ENCODE results near the gene DCAF10.
A peak's percentile ranks its signal among the peaks of the same experiment; 100 is the strongest.

DCAF10 gene

DNA sequence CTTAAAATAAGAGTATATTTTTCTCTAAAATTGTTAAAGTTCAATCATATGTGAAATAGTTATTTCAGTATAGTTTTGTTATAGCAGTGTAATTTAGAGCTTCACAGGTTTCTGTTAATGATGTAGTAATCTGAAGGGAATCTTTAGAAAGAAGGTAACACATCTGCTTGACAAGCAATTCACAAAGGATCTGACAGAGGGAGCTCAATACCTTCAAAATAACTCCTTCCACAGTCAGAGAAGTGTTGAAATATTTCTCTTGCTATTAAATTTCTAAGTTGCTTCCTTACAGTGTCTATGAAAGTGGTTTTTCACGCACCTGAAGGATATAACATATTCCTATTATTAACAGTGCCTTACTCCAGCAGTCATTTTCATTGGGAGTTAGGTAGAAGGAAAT lies 58.4 kb downstream of the DCAF10 start:
- no peaks in the 10 kb centered on the region for H3K9me3 ChIP-seq
- H3K36me3 ChIP-seq, result peaks cover 84% of the 10 kb centered on the region

DNA sequence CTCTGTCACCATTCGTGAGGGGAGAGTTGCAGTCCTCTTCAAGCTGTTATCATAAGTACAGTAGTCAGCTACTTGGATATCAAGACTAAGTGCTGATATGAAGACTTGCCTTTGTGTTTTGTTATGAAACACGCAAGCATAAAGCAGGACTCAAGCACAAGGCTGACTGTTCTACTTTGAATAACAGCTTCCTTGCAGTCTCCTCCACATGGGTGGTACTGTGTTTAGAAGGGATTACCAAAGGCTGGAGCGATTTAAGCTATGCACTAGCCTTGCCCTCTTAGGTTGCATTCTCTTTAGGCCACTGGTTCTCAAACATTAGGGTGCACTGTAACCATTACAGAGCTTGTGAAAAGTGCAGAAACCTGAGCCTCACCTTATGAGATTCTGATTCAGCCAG lies 61.9 kb downstream of the DCAF10 start:
- Histone ChIP-seq H3K36me3 (peaks cover 82% of the 10 kb centered on the region), H3K27me3 (no peaks in the 10 kb centered on the region), H3K4me1 (ENCODE audit: control insufficient read depth in 1 of 2, insufficient read depth in 1 of 2, low read depth in 1 of 2, low read length in 1 of 2) (no peaks in the 10 kb centered on the region), H3K4me3 (ENCODE audit: low read depth in 1 of 2, low read length in 1 of 2) (no peak overlapping the region), H3K9me3 (no peaks in the 10 kb centered on the region), H3K27ac (no peak overlapping the region)
- TF ChIP-seq, protein P1, sequence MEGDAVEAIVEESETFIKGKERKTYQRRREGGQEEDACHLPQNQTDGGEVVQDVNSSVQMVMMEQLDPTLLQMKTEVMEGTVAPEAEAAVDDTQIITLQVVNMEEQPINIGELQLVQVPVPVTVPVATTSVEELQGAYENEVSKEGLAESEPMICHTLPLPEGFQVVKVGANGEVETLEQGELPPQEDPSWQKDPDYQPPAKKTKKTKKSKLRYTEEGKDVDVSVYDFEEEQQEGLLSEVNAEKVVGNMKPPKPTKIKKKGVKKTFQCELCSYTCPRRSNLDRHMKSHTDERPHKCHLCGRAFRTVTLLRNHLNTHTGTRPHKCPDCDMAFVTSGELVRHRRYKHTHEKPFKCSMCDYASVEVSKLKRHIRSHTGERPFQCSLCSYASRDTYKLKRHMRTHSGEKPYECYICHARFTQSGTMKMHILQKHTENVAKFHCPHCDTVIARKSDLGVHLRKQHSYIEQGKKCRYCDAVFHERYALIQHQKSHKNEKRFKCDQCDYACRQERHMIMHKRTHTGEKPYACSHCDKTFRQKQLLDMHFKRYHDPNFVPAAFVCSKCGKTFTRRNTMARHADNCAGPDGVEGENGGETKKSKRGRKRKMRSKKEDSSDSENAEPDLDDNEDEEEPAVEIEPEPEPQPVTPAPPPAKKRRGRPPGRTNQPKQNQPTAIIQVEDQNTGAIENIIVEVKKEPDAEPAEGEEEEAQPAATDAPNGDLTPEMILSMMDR (IDR thresholded peaks at IDR 0.05), result no peak

More for the DNA sequence above, 58.4 kb downstream of the DCAF10 start:
- TF ChIP-seq, protein P1 (IDR thresholded peaks at IDR 0.05), result no peak
- Histone ChIP-seq H3K27me3 (no peaks in the 10 kb centered on the region), H3K27ac (peak overlapping the region; percentile 17), H3K4me3 (ENCODE audit: low read depth in 1 of 2, low read length in 1 of 2) (no peak overlapping the region), H3K4me1 (ENCODE audit: control insufficient read depth in 1 of 2, insufficient read depth in 1 of 2, low read depth in 1 of 2, low read length in 1 of 2) (no peaks in the 10 kb centered on the region)

DNA sequence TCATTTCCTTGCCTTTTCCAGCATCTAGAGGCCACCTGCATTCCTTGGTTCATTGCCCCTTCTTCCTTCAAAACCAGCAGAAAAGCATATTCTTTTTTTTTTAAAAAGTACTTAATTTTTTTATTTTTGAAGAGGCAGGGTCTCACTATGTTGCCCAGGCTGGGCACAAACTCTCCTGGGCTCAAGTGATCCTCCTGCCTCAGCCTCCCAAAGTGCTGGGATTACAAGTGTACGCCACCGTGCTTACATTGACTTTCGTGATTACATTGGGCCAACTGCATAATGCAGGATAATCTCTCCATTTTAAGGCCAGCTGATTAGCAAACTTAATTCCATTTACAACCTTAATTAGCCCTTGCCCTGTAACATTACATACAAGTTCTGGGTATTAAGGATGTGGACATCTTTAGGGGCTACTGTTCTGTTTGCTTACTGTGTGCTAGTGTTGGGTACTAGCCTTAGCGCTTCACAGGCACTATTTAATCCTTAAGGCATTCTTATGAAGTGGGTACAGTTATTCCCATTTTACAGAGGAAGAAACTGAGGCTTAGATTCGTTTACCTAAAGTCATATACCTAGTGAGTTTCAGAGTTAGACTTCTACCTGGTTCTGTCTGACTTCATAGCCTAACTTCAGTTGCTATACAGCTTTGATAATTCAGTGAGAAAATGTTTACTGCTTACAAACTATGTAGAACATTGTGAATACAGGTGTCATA lies 69.6 kb downstream of the DCAF10 start:
- Histone ChIP-seq H3K9me3 (no peaks in the 10 kb centered on the region), H3K36me3 (peaks cover 24% of the 10 kb centered on the region), H3K27me3 (no peaks in the 10 kb centered on the region), H3K4me1 (ENCODE audit: control insufficient read depth in 1 of 2, insufficient read depth in 1 of 2, low read depth in 1 of 2, low read length in 1 of 2) (no peaks in the 10 kb centered on the region), H3K4me3 (ENCODE audit: low read depth in 1 of 2, low read length in 1 of 2) (no peak overlapping the region), H3K27ac (no peak overlapping the region)
- TF ChIP-seq, protein P1 (IDR thresholded peaks at IDR 0.05), result no peak

DNA sequence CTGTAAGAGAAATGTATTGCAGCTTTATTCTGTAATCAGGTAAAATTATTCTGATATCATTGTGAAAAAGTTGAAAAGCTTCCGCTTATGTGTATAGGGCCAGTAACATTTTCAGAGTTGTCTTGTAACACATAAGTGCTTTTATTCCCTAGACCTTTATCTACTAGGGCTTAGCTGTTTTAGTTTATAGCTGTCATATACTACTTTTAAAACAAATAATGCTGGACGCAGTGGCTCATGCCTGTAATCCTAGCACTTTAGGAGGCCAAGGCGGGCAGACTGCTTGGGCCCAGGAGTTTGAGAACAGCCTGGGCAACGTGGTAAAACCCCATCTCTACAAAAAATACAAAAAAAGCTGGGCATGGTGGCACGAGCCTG lies 70.2 kb downstream of the DCAF10 start:
- H3K36me3 ChIP-seq, result peaks cover 19% of the 10 kb centered on the region
- no peak overlapping the region for H3K27ac ChIP-seq
- no peak overlapping the region for H3K4me3 ChIP-seq (ENCODE audit: low read depth in 1 of 2, low read length in 1 of 2)
- H3K27me3 ChIP-seq, result no peaks in the 10 kb centered on the region
- no peaks in the 10 kb centered on the region for H3K4me1 ChIP-seq (ENCODE audit: control insufficient read depth in 1 of 2, insufficient read depth in 1 of 2, low read depth in 1 of 2, low read length in 1 of 2)
- no peaks in the 10 kb centered on the region for H3K9me3 ChIP-seq
- TF ChIP-seq, protein P1 (IDR thresholded peaks at IDR 0.05), result no peak

DNA sequence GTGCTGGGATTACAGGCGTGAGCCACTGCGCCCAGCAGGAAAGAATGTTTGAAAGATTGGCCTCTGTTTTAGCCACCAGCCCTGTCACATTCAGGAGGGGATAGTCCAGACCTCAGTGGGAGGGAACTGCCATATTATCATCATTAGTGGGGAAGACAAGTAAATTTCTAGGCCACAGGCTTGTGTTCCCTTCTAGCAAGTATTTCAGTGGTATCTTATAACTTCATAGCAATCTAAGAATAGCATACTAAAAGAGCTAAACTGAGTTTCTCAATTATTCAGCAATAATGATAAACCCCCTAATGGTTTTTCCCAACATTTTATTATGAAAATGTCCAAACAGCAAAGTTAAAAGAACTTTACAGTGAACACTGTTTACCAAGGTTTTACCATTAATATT lies 73.4 kb downstream of the DCAF10 start:
- Histone ChIP-seq H3K4me3 (ENCODE audit: low read depth in 1 of 2, low read length in 1 of 2) (no peak overlapping the region), H3K27me3 (no peaks in the 10 kb centered on the region), H3K27ac (no peak overlapping the region), H3K4me1 (ENCODE audit: control insufficient read depth in 1 of 2, insufficient read depth in 1 of 2, low read depth in 1 of 2, low read length in 1 of 2) (peaks cover 11 to 15% of the 10 kb centered on the region in 2 experiments), H3K36me3 (peaks cover 7% of the 10 kb centered on the region), H3K9me3 (no peaks in the 10 kb centered on the region)
- TF ChIP-seq, protein P1 (IDR thresholded peaks at IDR 0.05), result no peak
